ENCODE data around the gene ZBTB17.

DNA sequence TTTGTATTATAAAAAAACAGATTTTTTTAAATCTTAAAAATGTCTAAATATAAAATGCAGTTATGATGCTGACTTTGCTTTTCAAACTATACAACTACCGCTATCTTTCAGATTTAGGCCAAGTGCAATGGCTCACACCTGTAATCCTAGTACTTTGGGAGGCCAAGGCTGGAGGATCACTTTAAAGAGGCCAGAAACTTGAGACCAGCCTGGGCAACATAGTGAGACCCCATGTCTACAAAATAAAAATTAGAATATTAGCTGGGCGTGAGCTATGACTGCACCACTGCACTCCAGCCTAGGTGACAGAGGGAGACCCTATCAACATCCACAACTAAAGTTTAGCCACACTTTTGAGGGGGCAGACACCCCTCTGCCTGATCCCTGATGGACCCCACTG lies 20.3 kb downstream of the ZBTB17 start:
- TF ChIP-seq, protein P1, sequence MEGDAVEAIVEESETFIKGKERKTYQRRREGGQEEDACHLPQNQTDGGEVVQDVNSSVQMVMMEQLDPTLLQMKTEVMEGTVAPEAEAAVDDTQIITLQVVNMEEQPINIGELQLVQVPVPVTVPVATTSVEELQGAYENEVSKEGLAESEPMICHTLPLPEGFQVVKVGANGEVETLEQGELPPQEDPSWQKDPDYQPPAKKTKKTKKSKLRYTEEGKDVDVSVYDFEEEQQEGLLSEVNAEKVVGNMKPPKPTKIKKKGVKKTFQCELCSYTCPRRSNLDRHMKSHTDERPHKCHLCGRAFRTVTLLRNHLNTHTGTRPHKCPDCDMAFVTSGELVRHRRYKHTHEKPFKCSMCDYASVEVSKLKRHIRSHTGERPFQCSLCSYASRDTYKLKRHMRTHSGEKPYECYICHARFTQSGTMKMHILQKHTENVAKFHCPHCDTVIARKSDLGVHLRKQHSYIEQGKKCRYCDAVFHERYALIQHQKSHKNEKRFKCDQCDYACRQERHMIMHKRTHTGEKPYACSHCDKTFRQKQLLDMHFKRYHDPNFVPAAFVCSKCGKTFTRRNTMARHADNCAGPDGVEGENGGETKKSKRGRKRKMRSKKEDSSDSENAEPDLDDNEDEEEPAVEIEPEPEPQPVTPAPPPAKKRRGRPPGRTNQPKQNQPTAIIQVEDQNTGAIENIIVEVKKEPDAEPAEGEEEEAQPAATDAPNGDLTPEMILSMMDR (IDR thresholded peaks at IDR 0.05): no peak
- no peak for TF ChIP-seq POLR2A (IDR thresholded peaks at IDR 0.05)
